Urinary bladder (tissue), 4 donors: ENCODE measurements around the gene ZNF692. TPM values are rescaled to one million over a fixed set of nuclear protein-coding genes. Genes with fewer than 3 reads are reported as not detected.
"Not testable (repeated sequence)": the region's sequence is repeated elsewhere in the genome, so short reads cannot be mapped to it uniquely, and the experiment has no call there.

Experiments used
- DNase-seq: peaks from one replicate; pipeline ENCODE4 v3.0.0-alpha.2; 2015; ENCODE audit errors: extremely low spot score
- H3K27ac ChIP-seq: one replicate; pipeline ENCODE4 v1.5.1; 2013; ENCODE audit warnings: low read depth, mild to moderate bottlenecking, moderate library complexity
- H3K36me3 ChIP-seq: one replicate; pipeline ENCODE4 v1.6.1; 2013; ENCODE audit warnings: mild to moderate bottlenecking, moderate library complexity; ENCODE audit not compliant: insufficient read depth
- H3K4me1 ChIP-seq: one replicate; pipeline ENCODE4 v1.6.1; 2013; ENCODE audit warnings: mild to moderate bottlenecking, moderate library complexity; ENCODE audit not compliant: insufficient read depth
- H3K4me3 ChIP-seq: one replicate; pipeline ENCODE4 v1.5.1; 2013; ENCODE audit warnings: low read depth, low read length
- WGBS: extraction: QIAGEN DNeasy Blood & Tissue Kit; methylation state at CpG from one replicate; pipeline ENCODE4 v1.1.7; 2013; 5-methylcytosine and 5-hydroxymethylcytosine counted together
- polyA plus RNA-seq: library from polyadenylated mRNA; stranded (reverse); fragments of 200-250 nt; gene quantifications from one replicate; pipeline ENCODE4 v1.2.3, GENCODE V29; 2013
- total RNA-seq: library from RNA; depleted of rRNA; stranded (reverse); fragments of >200 nt; gene quantifications from one replicate; pipeline ENCODE4 v1.2.3, GENCODE V29; 2014
- donor health status: healthy with polysubstance abuse.
- donor health status: healthy.

The ZNF692 gene
- total and polyA plus RNA-seq, 2 donors = 14.7 to 40.8 TPM

DNA sequence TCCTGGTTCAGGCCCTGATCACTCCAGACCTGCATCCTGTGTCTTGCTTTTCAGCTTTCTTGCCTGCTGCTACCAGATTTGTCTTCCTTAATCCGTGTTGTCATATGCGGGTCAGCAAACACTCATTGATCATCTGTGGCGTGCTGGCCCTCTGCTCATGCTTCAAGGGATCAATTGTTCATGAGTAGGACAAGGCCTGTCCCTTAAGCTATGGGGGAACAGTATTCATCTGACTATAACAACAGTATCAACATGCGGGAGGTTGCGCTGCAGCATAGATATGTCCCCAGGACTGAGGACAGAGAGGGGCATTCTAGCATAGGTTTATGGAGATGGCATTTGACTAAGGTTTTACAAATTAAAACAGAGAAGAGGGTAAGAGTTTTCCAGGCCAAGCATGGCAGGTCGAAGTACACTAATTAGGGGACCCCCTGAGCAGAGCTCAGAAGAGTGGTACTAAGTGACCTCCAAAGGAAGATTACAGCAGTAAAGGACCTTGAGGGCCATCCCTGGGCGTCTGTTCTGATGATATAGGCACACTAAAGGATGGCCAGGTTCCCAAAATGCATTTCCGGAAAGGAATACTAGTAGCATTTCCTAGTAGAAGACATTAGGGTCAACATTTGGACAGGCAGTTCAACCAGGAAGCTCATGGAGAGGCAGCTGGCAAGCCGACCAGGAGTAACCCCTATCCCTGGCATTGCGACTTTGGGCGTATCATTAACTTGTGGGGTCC is 21.7 kb downstream of the ZNF692 start:
- Histone ChIP-seq H3K36me3 (no peaks in the 10 kb centered on the region), H3K27ac (no peak overlapping the region), H3K4me1 (no peaks in the 10 kb centered on the region), H3K4me3 (no peak overlapping the region)
- WGBS = 51% methylated on average over 11 of the region's 11 CpGs
- DNase-seq = no peak

DNA sequence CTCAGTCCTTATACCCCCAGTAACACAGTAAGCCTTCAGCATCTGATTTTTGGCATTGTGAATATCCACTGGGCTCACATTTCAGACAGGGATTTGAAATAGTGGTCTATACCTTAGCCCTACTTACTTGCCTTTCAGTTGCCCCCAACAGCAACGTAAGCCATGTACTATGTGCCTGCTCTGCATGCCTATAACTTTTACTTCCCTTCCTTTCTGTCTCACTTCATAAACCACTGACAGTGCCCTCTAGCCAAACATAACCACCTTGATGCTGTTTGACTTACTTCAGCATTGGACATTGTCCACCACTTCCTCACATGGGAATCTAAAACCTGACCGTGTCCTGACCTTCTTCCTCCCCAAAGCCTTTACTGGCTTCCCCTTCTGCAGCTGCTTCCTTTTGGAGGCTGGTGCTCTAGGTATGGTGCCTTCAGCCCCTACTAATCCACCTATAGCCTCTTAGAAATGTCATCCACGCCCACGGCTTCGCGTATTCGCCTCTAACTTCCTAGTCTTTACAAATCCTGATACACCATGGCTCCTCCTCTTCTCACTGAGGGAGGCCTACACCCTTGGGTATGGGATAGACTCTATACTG is 24.4 kb downstream of the ZNF692 start:
- no peaks in the 10 kb centered on the region for H3K4me1 ChIP-seq
- DNase-seq = no peak
- no peaks in the 10 kb centered on the region for H3K36me3 ChIP-seq
- no peak overlapping the region for H3K27ac ChIP-seq
- no peak overlapping the region for H3K4me3 ChIP-seq
- WGBS = 65% methylated on average over 7 of the region's 7 CpGs

DNA sequence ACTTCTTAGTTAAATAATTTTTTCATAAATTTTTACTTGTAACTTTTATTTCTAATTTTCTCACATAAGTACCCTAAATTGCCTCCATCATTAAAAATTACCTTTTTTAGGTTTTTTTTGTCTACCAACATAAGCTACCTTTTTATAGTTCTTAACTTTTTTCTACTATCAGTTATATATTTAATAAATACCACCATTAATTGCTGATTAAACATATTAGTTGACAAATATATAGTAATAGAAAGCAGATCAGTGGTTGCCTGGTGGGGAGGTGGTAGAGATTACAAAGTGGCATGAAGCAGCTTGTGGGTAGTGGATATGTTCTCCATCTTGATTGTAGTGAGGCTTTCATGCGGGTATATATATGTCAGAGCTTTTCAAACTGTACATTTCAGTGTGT is 27.0 kb downstream of the ZNF692 start:
- Histone ChIP-seq H3K4me1 (peaks cover 1% of the 10 kb centered on the region), H3K36me3 (no peaks in the 10 kb centered on the region), H3K27ac (no peak overlapping the region), H3K4me3 (no peak overlapping the region)
- WGBS = 92% methylated on average over 1 of the region's 1 CpG
- no peak for DNase-seq

DNA sequence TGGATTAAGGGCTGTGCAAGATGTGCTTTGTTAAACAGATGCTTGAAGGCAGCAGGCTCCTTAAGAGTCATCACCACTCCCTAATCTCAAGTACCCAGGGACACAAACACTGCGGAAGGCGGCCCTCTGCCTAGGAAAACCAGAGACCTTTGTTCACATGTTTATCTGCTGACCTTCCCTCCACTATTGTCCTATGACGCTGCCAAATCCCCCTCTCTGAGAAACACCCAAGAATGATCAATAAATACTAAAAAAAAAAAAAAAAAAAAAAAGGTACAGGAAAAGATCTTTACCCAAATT is 28.2 kb downstream of the ZNF692 start:
- H3K4me1 ChIP-seq, DNase-seq, H3K36me3 ChIP-seq, H3K4me3 ChIP-seq, H3K27ac ChIP-seq: not testable (repeated sequence)
- WGBS = 43% methylated on average over 2 of the region's 3 CpGs

DNA sequence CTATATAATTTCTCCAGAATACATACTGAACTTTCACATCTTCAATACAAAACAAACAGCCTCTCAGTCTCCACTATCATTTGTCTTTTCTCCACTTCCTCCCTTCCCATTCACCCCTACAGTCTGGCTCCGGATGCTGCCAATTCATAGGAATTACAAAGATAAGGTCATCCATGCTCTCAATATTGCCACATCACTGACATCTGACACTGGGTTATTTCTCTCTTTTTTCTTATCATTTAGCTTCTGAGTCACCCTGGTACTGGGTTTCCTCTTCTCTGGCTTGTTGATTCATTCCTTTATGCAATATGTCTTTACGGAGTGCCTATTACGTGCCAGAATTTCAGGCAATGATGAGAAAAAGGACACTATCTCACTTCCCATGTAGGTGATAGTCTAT is 30.0 kb downstream of the ZNF692 start:
- Histone ChIP-seq H3K36me3 (no peaks in the 10 kb centered on the region), H3K4me3 (no peak overlapping the region), H3K4me1 (peaks cover 5% of the 10 kb centered on the region), H3K27ac (no peak overlapping the region)
- 64% methylated on average over 3 of the region's 3 CpGs for WGBS
- DNase-seq = no peak

DNA sequence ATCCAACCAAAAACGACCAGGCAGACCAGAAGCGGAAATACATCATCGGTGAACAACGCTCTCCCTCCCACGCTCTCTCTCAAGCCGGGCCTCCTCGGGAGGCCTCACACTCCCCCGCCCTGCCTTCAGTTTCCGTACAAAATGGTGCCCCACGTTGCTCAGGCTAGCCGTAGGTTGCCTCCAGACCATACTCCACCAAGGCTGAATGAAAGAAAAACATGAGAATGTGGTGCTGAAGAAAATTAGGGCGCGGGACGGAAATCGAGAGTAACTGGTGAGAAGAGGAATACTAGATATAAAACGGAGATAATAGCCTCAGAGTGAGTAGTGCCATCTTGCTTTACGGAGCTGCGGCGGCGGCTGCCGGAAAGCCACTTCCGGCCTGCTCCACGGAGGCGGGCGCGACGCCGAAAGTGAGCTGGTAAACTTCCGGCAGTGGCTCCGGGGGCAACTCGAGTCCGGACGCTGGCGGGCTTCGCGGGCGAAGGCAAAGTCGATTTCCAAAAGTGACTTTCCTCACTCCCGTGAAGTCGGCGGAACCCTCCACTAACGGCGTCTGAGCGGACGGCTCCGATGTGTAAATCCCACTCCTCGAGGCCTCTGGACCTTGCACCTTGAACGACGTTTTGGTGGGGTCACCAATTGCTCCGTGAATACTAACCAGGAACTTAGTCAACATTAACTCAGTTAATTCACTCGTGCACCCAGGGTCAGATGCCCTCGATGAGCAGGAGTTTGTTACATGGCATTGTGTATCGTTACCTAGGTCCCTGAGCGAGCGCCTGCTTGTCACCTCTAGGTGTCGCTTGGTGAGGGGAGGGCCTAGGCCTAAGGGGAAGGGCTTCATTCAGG is 32.8 kb downstream of the ZNF692 start, which contains the start of gene SH3BP5L:
TSS of gene SH3BP5L (minus strand) at position 7 of the 852 bp plus-strand sequence. CDS start 980 bp downstream, outside the sequence.
- peak within 1 kb of the TSS; percentile 94 for H3K27ac ChIP-seq
- DNase-seq = peak; percentile 96
- peaks cover 5% of the 10 kb centered on the region for H3K4me1 ChIP-seq
- no peaks in the 10 kb centered on the region for H3K36me3 ChIP-seq
- peak within 1 kb of the TSS; percentile 79 for H3K4me3 ChIP-seq
- under 1% methylated on average over 56 of the region's 56 CpGs for WGBS

DNA sequence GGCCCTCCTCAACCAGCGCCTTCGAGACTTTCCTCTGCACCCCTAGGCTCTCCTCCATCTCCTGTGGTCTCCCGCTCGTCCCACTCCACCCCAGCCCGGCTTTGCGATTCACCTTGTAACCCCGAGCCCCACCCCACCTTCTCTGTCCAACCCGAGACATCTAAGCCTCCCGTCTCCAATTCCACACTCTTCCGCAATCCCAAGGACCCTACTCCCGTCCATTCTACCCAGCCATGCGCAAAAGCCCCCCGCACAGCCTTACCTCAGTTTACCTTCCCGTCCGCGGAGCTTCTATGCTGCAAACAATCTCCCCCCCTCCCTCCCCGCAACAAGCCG is 33.3 kb downstream of the ZNF692 start:
- Histone ChIP-seq H3K4me1 (peaks cover 5% of the 10 kb centered on the region), H3K27ac (peak overlapping the region; percentile 69), H3K4me3 (peak overlapping the region; percentile 79), H3K36me3 (no peaks in the 10 kb centered on the region)
- 1% methylated on average over 18 of the region's 18 CpGs for WGBS
- DNase-seq = no peak

DNA sequence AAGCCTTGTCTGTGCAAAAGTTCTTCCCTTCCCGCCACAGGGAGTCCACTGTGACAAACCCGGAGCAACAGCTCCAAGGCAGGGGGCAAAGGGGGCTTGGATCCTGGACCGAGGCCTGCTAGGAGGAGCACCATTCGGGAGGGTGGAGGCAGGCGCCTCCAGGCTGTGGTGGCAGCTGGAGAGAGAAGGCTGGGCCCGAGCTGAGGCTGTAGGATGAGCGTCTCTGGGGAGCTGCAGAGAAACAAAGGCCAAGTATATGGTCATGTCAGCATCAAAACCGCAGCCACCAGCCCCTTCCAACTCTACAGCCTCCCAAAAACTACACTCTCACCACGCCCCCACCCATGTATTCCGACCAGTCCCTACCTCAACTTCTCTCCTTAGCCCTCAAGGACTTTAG is 33.7 kb downstream of the ZNF692 start:
- H3K4me3 ChIP-seq = peak overlapping the region; percentile 79
- peaks cover 5% of the 10 kb centered on the region for H3K4me1 ChIP-seq
- WGBS = 26% methylated on average over 10 of the region's 10 CpGs
- H3K27ac ChIP-seq = no peak overlapping the region
- no peaks in the 10 kb centered on the region for H3K36me3 ChIP-seq
- no peak for DNase-seq

DNA sequence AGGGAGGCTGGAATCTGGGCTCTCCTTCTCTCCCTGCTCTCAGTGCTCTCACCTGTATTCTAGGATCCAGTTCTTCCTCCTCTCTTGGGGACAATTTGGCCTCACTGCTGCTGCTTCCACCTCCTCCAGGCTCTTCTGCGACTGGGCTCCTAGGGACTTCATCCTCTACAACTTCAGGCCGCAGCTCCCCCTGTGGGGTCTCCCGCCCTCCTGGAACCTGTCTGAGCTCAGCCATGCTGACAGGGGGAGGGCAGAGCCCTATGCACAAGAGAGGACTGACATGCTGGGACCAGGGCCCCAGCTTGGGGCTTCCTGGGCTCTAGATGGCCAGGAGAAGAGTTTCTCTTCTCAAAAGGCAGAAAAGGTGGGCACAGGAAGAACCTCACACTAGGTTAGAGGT is 34.2 kb downstream of the ZNF692 start:
- DNase-seq = no peak
- H3K4me3 ChIP-seq = peak overlapping the region; percentile 79
- 91% methylated on average over 3 of the region's 3 CpGs for WGBS
- no peak overlapping the region for H3K27ac ChIP-seq
- H3K36me3 ChIP-seq = no peaks in the 10 kb centered on the region
- peaks cover 5% of the 10 kb centered on the region for H3K4me1 ChIP-seq

DNA sequence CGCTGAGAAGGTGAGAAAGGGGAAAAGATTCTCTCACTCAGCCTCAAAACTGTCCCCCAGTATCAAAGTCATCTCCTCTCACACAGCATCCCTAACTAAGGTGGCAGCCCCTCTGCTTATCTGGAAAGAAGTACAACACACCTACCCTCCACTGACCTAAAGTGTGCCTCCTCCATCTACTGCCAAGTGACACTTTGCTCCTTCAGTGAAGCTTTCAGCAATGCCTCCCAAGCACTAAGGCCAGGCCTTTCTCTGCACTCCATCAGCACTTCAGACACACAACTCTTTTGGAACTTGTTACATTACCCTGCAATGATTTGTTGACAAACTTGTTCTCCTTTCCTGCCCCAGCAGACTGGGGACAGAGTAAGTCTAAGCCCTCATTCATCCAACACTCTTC is 34.6 kb downstream of the ZNF692 start:
- no peak overlapping the region for H3K27ac ChIP-seq
- no peak for DNase-seq
- H3K36me3 ChIP-seq = no peaks in the 10 kb centered on the region
- WGBS = 98% methylated on average over 1 of the region's 1 CpG
- peaks cover 5% of the 10 kb centered on the region for H3K4me1 ChIP-seq
- H3K4me3 ChIP-seq = no peak overlapping the region

DNA sequence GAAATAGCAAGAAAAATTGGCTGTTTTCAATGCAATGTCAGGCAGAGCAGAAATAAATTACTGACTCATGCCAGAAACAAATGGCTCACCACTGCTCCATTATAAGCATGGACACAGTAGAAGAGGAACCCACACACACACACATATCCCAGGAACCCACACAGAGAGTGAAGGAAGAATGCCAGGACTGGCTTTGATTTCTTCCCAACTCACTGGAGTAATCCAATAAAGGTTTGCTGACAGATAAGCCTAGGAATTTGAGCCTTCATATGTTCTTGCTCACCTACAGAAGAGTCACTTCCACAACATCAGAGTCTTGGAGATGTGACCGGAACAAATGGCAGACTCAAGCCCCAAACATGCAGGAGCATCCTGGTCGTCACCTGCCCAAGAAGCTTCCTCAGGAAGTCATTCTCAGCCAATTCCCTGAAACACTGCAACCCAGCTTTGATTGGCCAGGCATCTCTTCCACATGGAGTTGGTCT is 35.3 kb downstream of the ZNF692 start:
- Histone ChIP-seq H3K4me3 (no peak overlapping the region), H3K4me1 (peaks cover 5% of the 10 kb centered on the region), H3K27ac (no peak overlapping the region), H3K36me3 (no peaks in the 10 kb centered on the region)
- 85% methylated on average over 2 of the region's 2 CpGs for WGBS
- no peak for DNase-seq

DNA sequence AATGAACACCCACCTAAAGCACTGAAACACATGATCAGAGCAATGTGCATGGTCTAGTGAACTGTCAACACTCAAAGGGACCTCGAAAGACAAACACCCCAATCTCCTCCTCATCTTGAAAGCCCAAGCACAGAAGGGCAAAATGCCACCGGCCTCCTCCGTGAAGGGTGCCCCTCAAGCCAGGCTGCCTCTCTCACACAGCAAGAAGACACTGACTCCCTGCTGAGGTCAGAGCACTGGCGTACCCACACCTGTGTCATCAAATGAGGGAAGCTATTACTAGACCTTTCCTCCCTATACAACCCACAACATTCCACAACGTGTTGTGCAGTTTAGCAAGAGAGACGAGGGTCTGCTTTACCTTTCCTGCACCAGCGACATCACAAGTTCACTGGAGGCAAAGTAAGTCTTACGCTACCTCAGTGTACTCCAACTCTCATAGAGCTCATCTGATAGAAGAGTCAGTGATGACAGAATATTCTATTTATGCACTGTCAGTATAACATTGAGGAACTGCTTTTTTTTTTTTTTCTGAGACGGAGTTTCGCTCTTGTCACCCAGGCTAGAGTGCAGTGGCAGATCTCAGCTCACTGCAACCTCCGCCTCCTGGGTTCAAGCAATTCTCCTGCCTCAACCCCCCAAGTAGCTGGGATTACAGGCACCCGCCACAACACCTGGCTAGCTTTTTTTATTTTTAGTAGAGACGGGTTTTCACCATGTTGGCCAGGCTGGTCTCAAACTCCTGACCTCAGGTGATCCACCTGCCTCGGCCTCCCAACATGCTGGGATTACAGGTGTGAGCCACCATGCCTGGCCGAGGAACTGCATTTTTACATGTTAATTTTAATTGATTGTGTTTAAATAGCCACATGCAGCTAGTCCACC is 36.5 kb downstream of the ZNF692 start:
- Histone ChIP-seq H3K27ac (no peak overlapping the region), H3K4me1 (peaks cover 5% of the 10 kb centered on the region)
- 84% methylated on average over 15 of the region's 15 CpGs for WGBS

DNA sequence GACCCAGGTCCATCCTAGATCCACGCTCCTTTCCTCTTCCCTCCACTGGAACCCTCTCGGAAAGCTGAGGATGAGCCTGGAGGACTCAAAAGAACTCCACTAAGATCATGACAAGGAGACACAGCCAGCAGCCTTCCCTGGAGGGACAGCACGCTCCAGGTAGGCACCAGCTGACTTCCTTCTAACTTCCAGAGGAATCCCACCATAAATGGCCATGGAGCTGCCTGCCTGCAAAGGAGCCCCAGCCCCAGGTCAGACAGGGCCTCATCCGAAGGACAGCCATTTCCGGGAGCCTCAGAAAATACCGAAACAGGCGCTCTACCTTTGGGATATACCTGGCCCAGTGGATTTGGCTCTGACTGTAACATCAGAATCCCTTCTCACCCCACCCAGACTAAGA is 37.2 kb downstream of the ZNF692 start:
- DNase-seq = no peak
- WGBS = 93% methylated on average over 7 of the region's 7 CpGs
- Histone ChIP-seq H3K27ac (no peak overlapping the region), H3K4me1 (peaks cover 3% of the 10 kb centered on the region), H3K4me3 (no peak overlapping the region), H3K36me3 (no peaks in the 10 kb centered on the region)

More for the DNA sequence above, 36.5 kb downstream of the ZNF692 start:
- DNase-seq = no peak
- no peak overlapping the region for H3K4me3 ChIP-seq
- no peaks in the 10 kb centered on the region for H3K36me3 ChIP-seq
